H1 (cell line): Measurements from ENCODE around the gene AFTPH. TPM values are rescaled to one million over a fixed set of nuclear protein-coding genes. Genes with fewer than 3 reads are reported as not detected.

Experiments
- CTCF ChIA-PET: fragments of 300-600 bp; sonication (Branson Sonifier 250); formaldehyde crosslinking; loops from one replicate; lab custom pipeline; 2021; ENCODE audit not compliant: partially characterized antibody; lab: Charles Lee
- POLR2A ChIA-PET: fragments of 300-600 bp; sonication (Branson Sonifier 250); formaldehyde crosslinking; loops from one replicate; lab custom pipeline; 2021; ENCODE audit warnings: inconsistent platforms; ENCODE audit not compliant: partially characterized antibody; lab: Charles Lee
- DNase-seq, 2 experiments: peaks; one replicate each; pipeline versions ENCODE4 v3.0.0 to v3.0.0-alpha.2; 2010 to 2022; ENCODE audit warnings: low spot score in 2 of 2, low read depth in 1 of 2, mixed read lengths in 1 of 2
- FAIRE-seq: peaks from 2 replicates; lab custom pipeline; 2011; peaks lifted over from hg19 to GRCh38; lab: Jason Lieb, UNC
- H2AFZ ChIP-seq: 2 replicates; pipeline ENCODE4 v1.8.1; 2012; ENCODE audit warnings: low read length, inconsistent platforms
- H2AK5ac ChIP-seq: 2 replicates; pipeline ENCODE4 v1.6.1; 2013; ENCODE audit warnings: low read depth, low read length
- H2BK120ac ChIP-seq: replicated peaks from 2 replicates; pipeline ENCODE3; 2013; ENCODE audit warnings: low read depth, low read length, inconsistent platforms
- H2BK12ac ChIP-seq: 2 replicates; pipeline ENCODE4 v1.6.1; 2013; ENCODE audit warnings: low read depth, low read length
- H2BK15ac ChIP-seq: 2 replicates; pipeline ENCODE4 v1.6.1; 2013; ENCODE audit warnings: low read length
- H2BK20ac ChIP-seq: 2 replicates; pipeline ENCODE4 v1.6.1; 2013; ENCODE audit warnings: low read length
- H2BK5ac ChIP-seq: 2 replicates; pipeline ENCODE4 v1.6.1; 2013; ENCODE audit warnings: low read depth, low read length
- H3K14ac ChIP-seq: 2 replicates; pipeline ENCODE4 v1.6.1; 2013; ENCODE audit warnings: inconsistent platforms; ENCODE audit not compliant: insufficient read length
- H3K18ac ChIP-seq: 2 replicates; pipeline ENCODE4 v1.6.1; 2013; ENCODE audit warnings: low read length; ENCODE audit errors: extremely low read depth
- H3K23ac ChIP-seq: 2 replicates; pipeline ENCODE4 v1.6.1; 2013; ENCODE audit warnings: inconsistent platforms; ENCODE audit not compliant: insufficient read length
- H3K23me2 ChIP-seq: 2 replicates; pipeline ENCODE4 v1.6.1; 2013; ENCODE audit warnings: low read depth, low read length
- H3K27ac ChIP-seq: 2 replicates; pipeline ENCODE4 v1.6.1; 2011; ENCODE audit warnings: low read depth, low read length, inconsistent platforms
- H3K27me3 ChIP-seq, 4 experiments: replicated peaks in 1 of 4; 1 replicate in 1 of 4; 2 replicates in 3 of 4; pipeline versions ENCODE4 v1.6.1 to v1.8.1; 2011 to 2013; ENCODE audit warnings: low read length in 3 of 4, mild to moderate bottlenecking in 3 of 4, inconsistent platforms in 2 of 4, mixed read lengths in 2 of 4, moderate library complexity in 1 of 4; ENCODE audit not compliant: control insufficient read depth in 3 of 4, insufficient read depth in 3 of 4; ENCODE audit errors: extremely low read depth in 1 of 4
- H3K36me3 ChIP-seq, 4 experiments: 2 replicates each; pipeline versions ENCODE4 v1.6.1 to v1.8.1; 2011 to 2013; ENCODE audit warnings: mild to moderate bottlenecking in 4 of 4, low read length in 3 of 4, moderate library complexity in 2 of 4, control low read depth in 1 of 4, inconsistent platforms in 1 of 4; ENCODE audit not compliant: insufficient read depth in 4 of 4, control insufficient read depth in 2 of 4
- H3K4ac ChIP-seq: replicated peaks from 2 replicates; pipeline ENCODE3; 2013; ENCODE audit warnings: low read length, low read depth, mixed read lengths, inconsistent platforms; ENCODE audit not compliant: insufficient read length
- H3K4me1 ChIP-seq, 4 experiments: replicated peaks in 1 of 4; 1 replicate in 1 of 4; 2 replicates in 3 of 4; pipeline versions ENCODE4 v1.6.1 to v1.8.1; 2011 to 2013; ENCODE audit warnings: low read length in 3 of 4, inconsistent platforms in 2 of 4, mixed read lengths in 1 of 4; ENCODE audit not compliant: insufficient read depth in 4 of 4, control insufficient read depth in 3 of 4
- H3K4me2 ChIP-seq, 2 experiments: 2 replicates each; pipeline versions ENCODE4 v1.6.1 to v1.8.1; 2011 to 2013; ENCODE audit warnings: low read depth in 2 of 2, low read length in 2 of 2, control low read depth in 1 of 2, inconsistent platforms in 1 of 2, mild to moderate bottlenecking in 1 of 2; ENCODE audit not compliant: insufficient read depth in 1 of 2
- H3K4me3 ChIP-seq, 4 experiments: fragments of 200-600, 300-600 bp in 1 of 4; sonication (generic), shearing (Covaris generic), sonication (Bioruptor Twin) in 1 of 4; 2 replicates each; pipeline versions ENCODE4 v1.5.1 to v1.8.1; 2011 to 2016; ENCODE audit warnings: low read length in 4 of 4, low read depth in 3 of 4, control low read depth in 2 of 4, inconsistent platforms in 2 of 4, mild to moderate bottlenecking in 2 of 4, mixed read lengths in 1 of 4, moderate library complexity in 1 of 4; ENCODE audit not compliant: insufficient read depth in 2 of 4; ENCODE audit errors: extremely low read depth in 1 of 4
- H3K56ac ChIP-seq: replicated peaks from 2 replicates; pipeline ENCODE3; 2013; ENCODE audit warnings: low read depth, mild to moderate bottlenecking, mixed read lengths, low read length, inconsistent platforms; ENCODE audit not compliant: insufficient read length
- H3K79me1 ChIP-seq: 2 replicates; pipeline ENCODE4 v1.6.1; 2013; ENCODE audit warnings: low read depth, low read length, control low read depth
- H3K79me2 ChIP-seq, 2 experiments: 2 replicates each; pipeline versions ENCODE4 v1.6.1 to v1.8.1; 2012 to 2013; ENCODE audit warnings: low read length in 2 of 2, mild to moderate bottlenecking in 2 of 2, inconsistent platforms in 1 of 2; ENCODE audit not compliant: insufficient read depth in 2 of 2, control insufficient read depth in 1 of 2
- H3K9ac ChIP-seq, 4 experiments: replicated peaks in 1 of 4; 1 replicate in 1 of 4; 2 replicates in 3 of 4; pipeline versions ENCODE4 v1.6.1 to v1.8.1; 2011 to 2013; ENCODE audit warnings: low read depth in 3 of 4, low read length in 3 of 4, control low read depth in 2 of 4, mild to moderate bottlenecking in 2 of 4, moderate library complexity in 2 of 4, inconsistent platforms in 1 of 4; ENCODE audit errors: extremely low read depth in 1 of 4
- H3K9me3 ChIP-seq, 2 experiments: 2 replicates each; pipeline versions ENCODE4 v1.6.1 to v1.8.1; 2012 to 2013; ENCODE audit warnings: mild to moderate bottlenecking in 2 of 2, moderate library complexity in 2 of 2, control low read depth in 1 of 2, inconsistent platforms in 1 of 2, low read depth in 1 of 2, low read length in 1 of 2, mixed read lengths in 1 of 2; ENCODE audit not compliant: insufficient read depth in 2 of 2
- H4K20me1 ChIP-seq, 2 experiments: replicated peaks in 1 of 2; 2 replicates each; pipeline versions ENCODE3 to v1.8.1; 2011 to 2013; ENCODE audit warnings: inconsistent platforms in 2 of 2, low read length in 2 of 2, mild to moderate bottlenecking in 1 of 2; ENCODE audit not compliant: insufficient read depth in 2 of 2, control insufficient read depth in 1 of 2
- H4K5ac ChIP-seq: 2 replicates; pipeline ENCODE4 v1.6.1; 2013; ENCODE audit warnings: low read length, low read depth, mixed read lengths, inconsistent platforms; ENCODE audit not compliant: insufficient read length
- H4K8ac ChIP-seq: 2 replicates; pipeline ENCODE4 v1.8.0; 2013; ENCODE audit warnings: mild to moderate bottlenecking, moderate library complexity, low read length, inconsistent platforms; ENCODE audit not compliant: insufficient read depth; ENCODE audit errors: extremely low read depth
- H4K91ac ChIP-seq: replicated peaks from 2 replicates; pipeline ENCODE3; 2013; ENCODE audit warnings: low read length, mixed read lengths, inconsistent platforms; ENCODE audit not compliant: insufficient read length
- CHD1 ChIP-seq: IDR thresholded peaks from 2 replicates; pipeline ENCODE4 v1.6.1; 2012; ENCODE audit warnings: low read depth, low read length, improper control_type of control experiment
- KDM1A ChIP-seq: fragments of 200-600, 300-600 bp; sonication (generic); IDR thresholded peaks from 2 replicates; pipeline ENCODE4 v1.7.1; 2016; ENCODE audit warnings: mild to moderate bottlenecking, low read length, borderline replicate concordance
- MAFK ChIP-seq: IDR thresholded peaks from 2 replicates; pipeline ENCODE4 v1.6.1; 2012; ENCODE audit warnings: low read depth, mild to moderate bottlenecking, improper control_type of control experiment, low read length
- POLR2AphosphoS5 ChIP-seq: IDR thresholded peaks from 2 replicates; pipeline ENCODE4 v1.6.1; 2011; ENCODE audit warnings: low read depth, low read length
- POU5F1 ChIP-seq: IDR thresholded peaks from 2 replicates; pipeline ENCODE4 v1.6.1; 2011; ENCODE audit warnings: low read depth, mild to moderate bottlenecking, low read length, moderate library complexity
- SAP30 ChIP-seq: fragments of 300-600 bp; sonication (generic); IDR thresholded peaks from 2 replicates; pipeline ENCODE4 v1.7.1; 2012; ENCODE audit warnings: low read length, moderate library complexity, mild to moderate bottlenecking, inconsistent platforms; ENCODE audit not compliant: insufficient read depth, insufficient replicate concordance
- SP1 ChIP-seq: IDR thresholded peaks from 2 replicates; pipeline ENCODE4 v1.6.1; 2011; ENCODE audit warnings: low read depth, low read length
- WGBS, 2 experiments: shearing (Covaris generic) in 1 of 2; methylation state at CpG; one replicate each; pipeline versions ENCODE4 v1.1.6 to v1.1.7; 2013 to 2015; ENCODE audit warnings: low lambda C conversion rate in 2 of 2, mixed read lengths in 2 of 2, inconsistent platforms in 1 of 2, low coverage in 1 of 2, missing lambda C conversion rate in 1 of 2; ENCODE audit not compliant: insufficient replicate concordance in 2 of 2, insufficient coverage in 1 of 2, insufficient read length in 1 of 2; ENCODE audit errors: extremely low coverage in 1 of 2, missing lambda C conversion rate in 1 of 2; 5-methylcytosine and 5-hydroxymethylcytosine counted together
- polyA plus RNA-seq, 7 experiments: library from polyadenylated mRNA; depleted of rRNA in 3 of 7; stranded (reverse) in 5 of 7; unstranded in 2 of 7; fragments of >200 nt in 5 of 7; fragments of 200-250 nt in 2 of 7; gene quantifications; 1 replicate in 5 of 7; 2 replicates in 1 of 7; 4 replicates in 1 of 7; pipeline versions ENCODE4 v1.2.1 to v1.2.3, GENCODE V29; 2011 to 2013; ENCODE audit warnings: missing spikeins in 2 of 7, mixed read lengths in 2 of 7
- total RNA-seq: library from RNA; stranded (reverse); fragmentation: NEBNext Ultra II Directional; extraction: Animal tissue kit (Norgen Biotek cat#: 25700); gene quantifications from 2 replicates; pipeline ENCODE4 v1.2.1, GENCODE V29; 2021

AFTPH gene
- total and polyA plus RNA-seq, 2 of the 8 experiments (the other 6 are each of a cell fraction or from before 2014, with no cell fraction given), result 7.3 to 15.0 TPM

- DNase-seq (no peak), FAIRE-seq (no peak)
- Histone ChIP-seq H3K36me3 (no peaks in the 10 kb centered on the region), H3K23me2 (no peaks in the 10 kb centered on the region; the same call in 1 of the 2 replicates), H3K18ac (no peak overlapping the region), H3K4me1 (0 out of 7 replicates have a peak, but pooled peaks cover 0 to under 1% (median 0%) of the 10 kb centered on the region in 4 experiments), H3K27me3 (no peaks in the 10 kb centered on the region), H2BK120ac (no peak overlapping the region), H2BK12ac (no peak overlapping the region), H3K4ac (no peak overlapping the region), H3K56ac (no peak overlapping the region), H4K20me1 (no peaks in the 10 kb centered on the region), H3K9me3 (0 out of 4 replicates have a peak, but pooled peaks cover 0 to 2% of the 10 kb centered on the region in 2 experiments), H2BK20ac (no peak overlapping the region), H3K4me3 (no peak overlapping the region), H2BK5ac (no peak overlapping the region), H4K91ac (no peak overlapping the region), H2AFZ (no peak overlapping the region), H3K79me1 (no peaks in the 10 kb centered on the region), H3K23ac (no peak overlapping the region), H4K5ac (no peak overlapping the region), H3K14ac (no peak overlapping the region), H4K8ac (no peak overlapping the region), H2BK15ac (no peak overlapping the region), H3K79me2 (no peaks in the 10 kb centered on the region), H3K4me2 (no peak overlapping the region), H2AK5ac (no peak overlapping the region), H3K9ac (no peak overlapping the region), H3K27ac (no peak overlapping the region)
- ChIA-PET CTCF (interaction anchor here (0.6 to 4.8 kb wide), 9 partner anchors 15 to 271 kb away, joined by 3 to 28 read pairs (median 3); no protein-coding TSS in a partner anchor), POLR2A (no interaction called here)
- WGBS, 2 experiments, result 83% methylated on average over 8 of the region's 8 CpGs; no CpG with 5 or more reads in 1 of the 2 experiments
- no peak for TF ChIP-seq SP1
- TF ChIP-seq KDM1A, result no peak
- no peak for TF ChIP-seq POU5F1
- no peak for TF ChIP-seq CHD1
- TF ChIP-seq SAP30, result no peak
- TF ChIP-seq POLR2AphosphoS5, result no peak
- no peak for TF ChIP-seq MAFK
Observed at GRCh38 chr2:64601034-64601754, 77.1 kb downstream of the AFTPH start.
